Measurements from ENCODE around the gene LOXL3. TPM values are rescaled to one million over a fixed set of nuclear protein-coding genes. Genes with fewer than 3 reads are reported as not detected.
A peak's percentile ranks its signal among the peaks of the same experiment; 100 is the strongest.
"Not testable (repeated sequence)": the region's sequence is repeated elsewhere in the genome, so short reads cannot be mapped to it uniquely, and the experiment has no call there.

Gene LOXL3
- total RNA-seq, 1 donor from 2014 or later, result 62.1 TPM

DNA sequence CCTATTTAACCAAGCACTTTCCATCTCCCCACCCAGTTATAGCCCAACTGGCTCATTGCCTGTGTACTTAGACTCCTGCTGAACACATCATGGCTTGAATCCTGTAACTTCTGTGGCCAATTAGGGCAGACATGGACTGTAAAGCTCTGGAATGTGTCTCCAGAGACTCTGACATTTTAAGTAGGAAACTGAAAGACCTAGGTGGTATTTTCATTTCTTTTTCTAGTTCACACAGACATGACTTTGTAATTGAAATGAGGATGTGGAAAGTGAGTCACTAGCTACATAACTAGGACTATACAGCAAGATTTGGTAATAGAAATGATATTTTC is 13.0 kb upstream of the LOXL3 start:
- no peak for DNase-seq (ENCODE audit: extremely low spot score, unreplicated experiment)
- Mint-ChIP-seq H3K27ac (ENCODE audit: unreplicated experiment) (peak overlapping the region; percentile 64), H3K27me3 (ENCODE audit: unreplicated experiment) (no peaks in the 10 kb centered on the region), H3K9me3 (ENCODE audit: unreplicated experiment) (no peaks in the 10 kb centered on the region), H3K4me3 (ENCODE audit: unreplicated experiment) (no peak overlapping the region), H3K4me1 (ENCODE audit: unreplicated experiment) (peaks cover 45% of the 10 kb centered on the region), H3K36me3 (ENCODE audit: unreplicated experiment) (no peaks in the 10 kb centered on the region)
- TF ChIP-seq, protein P1, sequence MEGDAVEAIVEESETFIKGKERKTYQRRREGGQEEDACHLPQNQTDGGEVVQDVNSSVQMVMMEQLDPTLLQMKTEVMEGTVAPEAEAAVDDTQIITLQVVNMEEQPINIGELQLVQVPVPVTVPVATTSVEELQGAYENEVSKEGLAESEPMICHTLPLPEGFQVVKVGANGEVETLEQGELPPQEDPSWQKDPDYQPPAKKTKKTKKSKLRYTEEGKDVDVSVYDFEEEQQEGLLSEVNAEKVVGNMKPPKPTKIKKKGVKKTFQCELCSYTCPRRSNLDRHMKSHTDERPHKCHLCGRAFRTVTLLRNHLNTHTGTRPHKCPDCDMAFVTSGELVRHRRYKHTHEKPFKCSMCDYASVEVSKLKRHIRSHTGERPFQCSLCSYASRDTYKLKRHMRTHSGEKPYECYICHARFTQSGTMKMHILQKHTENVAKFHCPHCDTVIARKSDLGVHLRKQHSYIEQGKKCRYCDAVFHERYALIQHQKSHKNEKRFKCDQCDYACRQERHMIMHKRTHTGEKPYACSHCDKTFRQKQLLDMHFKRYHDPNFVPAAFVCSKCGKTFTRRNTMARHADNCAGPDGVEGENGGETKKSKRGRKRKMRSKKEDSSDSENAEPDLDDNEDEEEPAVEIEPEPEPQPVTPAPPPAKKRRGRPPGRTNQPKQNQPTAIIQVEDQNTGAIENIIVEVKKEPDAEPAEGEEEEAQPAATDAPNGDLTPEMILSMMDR (IDR thresholded peaks at IDR 0.05), result no peak

DNA sequence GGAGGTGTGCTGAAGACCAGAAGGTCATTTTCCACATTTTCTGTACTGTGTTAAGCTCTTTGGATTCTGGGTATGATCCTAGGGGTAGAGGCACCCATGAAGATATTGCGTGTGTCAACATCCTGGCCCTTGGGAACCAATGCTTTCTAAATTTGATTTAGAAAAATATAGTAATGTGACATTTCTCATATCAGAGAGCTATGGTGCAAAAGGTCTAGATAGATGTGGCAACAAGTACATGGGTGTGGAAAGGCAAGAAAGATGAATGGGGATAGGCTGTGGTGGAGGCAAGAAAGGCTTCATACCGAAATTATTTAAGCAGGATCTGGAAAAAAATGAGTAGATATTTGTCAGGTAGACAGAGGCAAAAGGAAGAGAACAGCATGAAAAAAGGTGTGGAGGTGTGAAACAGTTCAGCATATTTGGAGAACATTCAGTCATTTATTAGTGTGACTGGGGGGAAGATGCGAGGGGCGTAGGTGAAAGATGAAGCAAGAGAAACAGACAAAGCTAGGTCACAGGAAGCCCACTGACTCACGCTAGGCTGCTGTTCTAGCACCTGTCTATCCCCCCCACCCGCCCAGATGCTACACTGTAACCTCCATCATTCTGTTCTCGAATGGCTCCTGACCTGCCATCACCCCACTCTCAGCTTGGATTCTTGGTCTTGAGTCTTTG is 12.5 kb upstream of the LOXL3 start:
- no peaks in the 10 kb centered on the region for H3K27me3 Mint-ChIP-seq (ENCODE audit: unreplicated experiment)
- H3K36me3 Mint-ChIP-seq (ENCODE audit: unreplicated experiment), result no peaks in the 10 kb centered on the region
- peak overlapping the region; percentile 64 for H3K27ac Mint-ChIP-seq (ENCODE audit: unreplicated experiment)
- TF ChIP-seq, protein P1 (IDR thresholded peaks at IDR 0.05), result no peak
- no peak for DNase-seq (ENCODE audit: extremely low spot score, unreplicated experiment)
- no peak overlapping the region for H3K4me3 Mint-ChIP-seq (ENCODE audit: unreplicated experiment)
- peaks cover 45% of the 10 kb centered on the region for H3K4me1 Mint-ChIP-seq (ENCODE audit: unreplicated experiment)
- no peaks in the 10 kb centered on the region for H3K9me3 Mint-ChIP-seq (ENCODE audit: unreplicated experiment)

DNA sequence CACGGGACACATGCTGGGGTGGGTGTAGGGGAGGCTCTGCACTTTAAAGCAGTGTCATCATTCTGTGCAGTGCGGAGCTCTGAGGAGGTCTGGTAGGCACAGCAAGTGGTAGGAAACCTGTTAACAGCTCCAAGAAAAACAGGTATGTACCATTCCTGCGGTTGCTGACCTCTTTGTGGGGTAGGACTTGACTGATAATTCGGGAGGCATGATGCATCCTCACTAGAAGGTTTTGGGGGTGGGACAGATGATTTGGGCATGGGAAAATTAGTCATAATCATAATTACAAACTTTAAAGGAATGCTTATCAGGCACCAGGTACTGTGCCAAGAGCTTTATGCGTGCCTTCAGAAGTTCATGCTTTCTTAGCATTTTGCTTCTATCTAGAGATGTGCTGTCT is 10.5 kb upstream of the LOXL3 start:
- H3K27me3 Mint-ChIP-seq (ENCODE audit: unreplicated experiment), result no peaks in the 10 kb centered on the region
- H3K4me1 Mint-ChIP-seq (ENCODE audit: unreplicated experiment), result peaks cover 45% of the 10 kb centered on the region
- H3K9me3 Mint-ChIP-seq (ENCODE audit: unreplicated experiment), result no peaks in the 10 kb centered on the region
- no peak for DNase-seq (ENCODE audit: extremely low spot score, unreplicated experiment)
- peak overlapping the region; percentile 40 for H3K27ac Mint-ChIP-seq (ENCODE audit: unreplicated experiment)
- TF ChIP-seq, protein P1 (IDR thresholded peaks at IDR 0.05), result no peak
- H3K4me3 Mint-ChIP-seq (ENCODE audit: unreplicated experiment), result no peak overlapping the region
- no peaks in the 10 kb centered on the region for H3K36me3 Mint-ChIP-seq (ENCODE audit: unreplicated experiment)

DNA sequence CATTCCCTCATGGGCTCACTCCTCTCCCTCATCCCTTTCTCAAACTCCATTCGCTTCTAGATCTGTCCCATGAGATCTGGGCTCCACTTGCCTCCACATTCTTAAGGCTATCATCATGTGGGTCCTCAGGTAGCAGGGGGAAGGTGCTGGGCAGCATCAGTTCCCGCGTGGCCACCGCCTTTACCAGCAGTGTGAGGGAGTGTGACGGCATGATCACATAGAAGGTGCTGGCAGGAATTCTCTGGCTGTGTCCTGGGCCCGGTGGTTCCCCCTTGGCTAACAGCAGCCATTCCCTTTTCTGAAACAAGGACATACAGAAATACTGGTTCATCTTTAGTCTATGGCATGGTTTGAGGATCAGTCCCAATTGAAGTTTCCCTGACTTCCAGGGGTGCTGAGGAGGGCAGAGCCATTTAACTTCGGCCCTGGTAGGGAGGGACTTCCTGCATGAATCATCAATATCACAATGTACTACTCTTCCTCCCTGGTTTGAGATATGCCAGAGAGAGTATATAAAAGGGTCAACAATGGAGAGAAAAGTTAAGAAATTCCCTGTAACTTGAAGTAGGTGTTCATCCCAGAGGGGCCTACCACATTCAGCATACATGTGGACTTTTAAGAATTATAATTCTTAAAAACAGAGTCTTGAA is 8.5 kb upstream of the LOXL3 start:
- Mint-ChIP-seq H3K36me3 (ENCODE audit: unreplicated experiment) (no peaks in the 10 kb centered on the region), H3K4me1 (ENCODE audit: unreplicated experiment) (peaks cover 28% of the 10 kb centered on the region), H3K27ac (ENCODE audit: unreplicated experiment) (no peak overlapping the region), H3K4me3 (ENCODE audit: unreplicated experiment) (no peak overlapping the region), H3K27me3 (ENCODE audit: unreplicated experiment) (no peaks in the 10 kb centered on the region), H3K9me3 (ENCODE audit: unreplicated experiment) (no peaks in the 10 kb centered on the region)
- no peak for DNase-seq (ENCODE audit: extremely low spot score, unreplicated experiment)
- TF ChIP-seq, protein P1 (IDR thresholded peaks at IDR 0.05), result no peak

DNA sequence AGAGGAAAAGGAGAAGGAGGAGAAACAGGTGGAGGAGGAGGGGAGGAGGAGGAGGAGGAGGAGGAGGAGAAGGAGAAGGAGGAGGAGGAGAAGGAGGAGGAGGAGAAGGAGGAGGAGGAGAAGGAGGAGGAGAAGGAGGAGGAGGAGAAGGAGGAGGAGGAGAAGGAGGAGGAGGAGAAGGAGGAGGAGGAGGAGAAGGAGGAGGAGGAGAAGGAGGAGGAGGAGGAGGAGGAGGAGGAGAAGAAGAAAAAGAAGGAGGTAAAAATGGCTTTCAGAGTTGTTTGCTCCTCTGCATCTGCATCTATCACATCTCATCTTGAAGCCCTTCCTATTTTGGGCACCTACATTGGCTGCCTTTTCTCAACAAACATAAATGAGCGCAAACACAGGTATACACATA is 7.3 kb upstream of the LOXL3 start:
- not testable (repeated sequence) for DNase-seq (ENCODE audit: extremely low spot score, unreplicated experiment); H3K36me3 Mint-ChIP-seq (ENCODE audit: unreplicated experiment); H3K9me3 Mint-ChIP-seq (ENCODE audit: unreplicated experiment); H3K27me3 Mint-ChIP-seq (ENCODE audit: unreplicated experiment); H3K27ac Mint-ChIP-seq (ENCODE audit: unreplicated experiment); H3K4me3 Mint-ChIP-seq (ENCODE audit: unreplicated experiment)
- peaks cover 17% of the 10 kb centered on the region for H3K4me1 Mint-ChIP-seq (ENCODE audit: unreplicated experiment)

All from osteocyte (in vitro differentiated cells).